H1 (cell line): ENCODE data around the gene HDDC3. TPM values are rescaled to one million over a fixed set of nuclear protein-coding genes. Genes with fewer than 3 reads are reported as not detected.

ENCODE experiments used
- CTCF ChIA-PET: fragments of 300-600 bp; sonication (Branson Sonifier 250); formaldehyde crosslinking; loops from one replicate; lab custom pipeline; 2021; ENCODE audit not compliant: partially characterized antibody; lab: Charles Lee
- POLR2A ChIA-PET: fragments of 300-600 bp; sonication (Branson Sonifier 250); formaldehyde crosslinking; loops from one replicate; lab custom pipeline; 2021; ENCODE audit warnings: inconsistent platforms; ENCODE audit not compliant: partially characterized antibody; lab: Charles Lee
- DNase-seq, 2 experiments: peaks; one replicate each; pipeline versions ENCODE4 v3.0.0 to v3.0.0-alpha.2; 2010 to 2022; ENCODE audit warnings: low spot score in 2 of 2, low read depth in 1 of 2, mixed read lengths in 1 of 2
- FAIRE-seq: peaks from 2 replicates; lab custom pipeline; 2011; peaks lifted over from hg19 to GRCh38; lab: Jason Lieb, UNC
- H2AFZ ChIP-seq: 2 replicates; pipeline ENCODE4 v1.8.1; 2012; ENCODE audit warnings: low read length, inconsistent platforms
- H2AK5ac ChIP-seq: 2 replicates; pipeline ENCODE4 v1.6.1; 2013; ENCODE audit warnings: low read depth, low read length
- H2BK120ac ChIP-seq: replicated peaks from 2 replicates; pipeline ENCODE3; 2013; ENCODE audit warnings: low read depth, low read length, inconsistent platforms
- H2BK12ac ChIP-seq: 2 replicates; pipeline ENCODE4 v1.6.1; 2013; ENCODE audit warnings: low read depth, low read length
- H2BK15ac ChIP-seq: 2 replicates; pipeline ENCODE4 v1.6.1; 2013; ENCODE audit warnings: low read length
- H2BK20ac ChIP-seq: 2 replicates; pipeline ENCODE4 v1.6.1; 2013; ENCODE audit warnings: low read length
- H2BK5ac ChIP-seq: 2 replicates; pipeline ENCODE4 v1.6.1; 2013; ENCODE audit warnings: low read depth, low read length
- H3K14ac ChIP-seq: 2 replicates; pipeline ENCODE4 v1.6.1; 2013; ENCODE audit warnings: inconsistent platforms; ENCODE audit not compliant: insufficient read length
- H3K18ac ChIP-seq: 2 replicates; pipeline ENCODE4 v1.6.1; 2013; ENCODE audit warnings: low read length; ENCODE audit errors: extremely low read depth
- H3K23ac ChIP-seq: 2 replicates; pipeline ENCODE4 v1.6.1; 2013; ENCODE audit warnings: inconsistent platforms; ENCODE audit not compliant: insufficient read length
- H3K23me2 ChIP-seq: 2 replicates; pipeline ENCODE4 v1.6.1; 2013; ENCODE audit warnings: low read depth, low read length
- H3K27ac ChIP-seq: 2 replicates; pipeline ENCODE4 v1.6.1; 2011; ENCODE audit warnings: low read depth, low read length, inconsistent platforms
- H3K27me3 ChIP-seq, 4 experiments: replicated peaks in 1 of 4; 1 replicate in 1 of 4; 2 replicates in 3 of 4; pipeline versions ENCODE4 v1.6.1 to v1.8.1; 2011 to 2013; ENCODE audit warnings: low read length in 3 of 4, mild to moderate bottlenecking in 3 of 4, inconsistent platforms in 2 of 4, mixed read lengths in 2 of 4, moderate library complexity in 1 of 4; ENCODE audit not compliant: control insufficient read depth in 3 of 4, insufficient read depth in 3 of 4; ENCODE audit errors: extremely low read depth in 1 of 4
- H3K36me3 ChIP-seq, 4 experiments: 2 replicates each; pipeline versions ENCODE4 v1.6.1 to v1.8.1; 2011 to 2013; ENCODE audit warnings: mild to moderate bottlenecking in 4 of 4, low read length in 3 of 4, moderate library complexity in 2 of 4, control low read depth in 1 of 4, inconsistent platforms in 1 of 4; ENCODE audit not compliant: insufficient read depth in 4 of 4, control insufficient read depth in 2 of 4
- H3K4ac ChIP-seq: replicated peaks from 2 replicates; pipeline ENCODE3; 2013; ENCODE audit warnings: low read length, low read depth, mixed read lengths, inconsistent platforms; ENCODE audit not compliant: insufficient read length
- H3K4me1 ChIP-seq, 4 experiments: replicated peaks in 1 of 4; 1 replicate in 1 of 4; 2 replicates in 3 of 4; pipeline versions ENCODE4 v1.6.1 to v1.8.1; 2011 to 2013; ENCODE audit warnings: low read length in 3 of 4, inconsistent platforms in 2 of 4, mixed read lengths in 1 of 4; ENCODE audit not compliant: insufficient read depth in 4 of 4, control insufficient read depth in 3 of 4
- H3K4me2 ChIP-seq, 2 experiments: 2 replicates each; pipeline versions ENCODE4 v1.6.1 to v1.8.1; 2011 to 2013; ENCODE audit warnings: low read depth in 2 of 2, low read length in 2 of 2, control low read depth in 1 of 2, inconsistent platforms in 1 of 2, mild to moderate bottlenecking in 1 of 2; ENCODE audit not compliant: insufficient read depth in 1 of 2
- H3K4me3 ChIP-seq, 4 experiments: fragments of 200-600, 300-600 bp in 1 of 4; sonication (generic), shearing (Covaris generic), sonication (Bioruptor Twin) in 1 of 4; 2 replicates each; pipeline versions ENCODE4 v1.5.1 to v1.8.1; 2011 to 2016; ENCODE audit warnings: low read length in 4 of 4, low read depth in 3 of 4, control low read depth in 2 of 4, inconsistent platforms in 2 of 4, mild to moderate bottlenecking in 2 of 4, mixed read lengths in 1 of 4, moderate library complexity in 1 of 4; ENCODE audit not compliant: insufficient read depth in 2 of 4; ENCODE audit errors: extremely low read depth in 1 of 4
- H3K56ac ChIP-seq: replicated peaks from 2 replicates; pipeline ENCODE3; 2013; ENCODE audit warnings: low read depth, mild to moderate bottlenecking, mixed read lengths, low read length, inconsistent platforms; ENCODE audit not compliant: insufficient read length
- H3K79me1 ChIP-seq: 2 replicates; pipeline ENCODE4 v1.6.1; 2013; ENCODE audit warnings: low read depth, low read length, control low read depth
- H3K79me2 ChIP-seq, 2 experiments: 2 replicates each; pipeline versions ENCODE4 v1.6.1 to v1.8.1; 2012 to 2013; ENCODE audit warnings: low read length in 2 of 2, mild to moderate bottlenecking in 2 of 2, inconsistent platforms in 1 of 2; ENCODE audit not compliant: insufficient read depth in 2 of 2, control insufficient read depth in 1 of 2
- H3K9ac ChIP-seq, 4 experiments: replicated peaks in 1 of 4; 1 replicate in 1 of 4; 2 replicates in 3 of 4; pipeline versions ENCODE4 v1.6.1 to v1.8.1; 2011 to 2013; ENCODE audit warnings: low read depth in 3 of 4, low read length in 3 of 4, control low read depth in 2 of 4, mild to moderate bottlenecking in 2 of 4, moderate library complexity in 2 of 4, inconsistent platforms in 1 of 4; ENCODE audit errors: extremely low read depth in 1 of 4
- H3K9me3 ChIP-seq, 2 experiments: 2 replicates each; pipeline versions ENCODE4 v1.6.1 to v1.8.1; 2012 to 2013; ENCODE audit warnings: mild to moderate bottlenecking in 2 of 2, moderate library complexity in 2 of 2, control low read depth in 1 of 2, inconsistent platforms in 1 of 2, low read depth in 1 of 2, low read length in 1 of 2, mixed read lengths in 1 of 2; ENCODE audit not compliant: insufficient read depth in 2 of 2
- H4K20me1 ChIP-seq, 2 experiments: replicated peaks in 1 of 2; 2 replicates each; pipeline versions ENCODE3 to v1.8.1; 2011 to 2013; ENCODE audit warnings: inconsistent platforms in 2 of 2, low read length in 2 of 2, mild to moderate bottlenecking in 1 of 2; ENCODE audit not compliant: insufficient read depth in 2 of 2, control insufficient read depth in 1 of 2
- H4K5ac ChIP-seq: 2 replicates; pipeline ENCODE4 v1.6.1; 2013; ENCODE audit warnings: low read length, low read depth, mixed read lengths, inconsistent platforms; ENCODE audit not compliant: insufficient read length
- H4K8ac ChIP-seq: 2 replicates; pipeline ENCODE4 v1.8.0; 2013; ENCODE audit warnings: mild to moderate bottlenecking, moderate library complexity, low read length, inconsistent platforms; ENCODE audit not compliant: insufficient read depth; ENCODE audit errors: extremely low read depth
- H4K91ac ChIP-seq: replicated peaks from 2 replicates; pipeline ENCODE3; 2013; ENCODE audit warnings: low read length, mixed read lengths, inconsistent platforms; ENCODE audit not compliant: insufficient read length
- ATF2 ChIP-seq: IDR thresholded peaks from 2 replicates; pipeline ENCODE4 v1.6.1; 2012; ENCODE audit warnings: low read length, inconsistent platforms
- HDAC2 ChIP-seq, 2 experiments: fragments of 300-600 bp in 1 of 2; sonication (generic) in 1 of 2; IDR thresholded peaks; 2 replicates each; pipeline ENCODE4 v1.6.1; 2011 to 2012; ENCODE audit warnings: low read depth in 2 of 2, low read length in 2 of 2, mild to moderate bottlenecking in 2 of 2, moderate library complexity in 2 of 2, borderline replicate concordance in 1 of 2, inconsistent platforms in 1 of 2
- JUND ChIP-seq: IDR thresholded peaks from 2 replicates; pipeline ENCODE4 v1.6.1; 2011; ENCODE audit warnings: mild to moderate bottlenecking, improper control_type of control experiment, low read length
- TBP ChIP-seq: IDR thresholded peaks from 2 replicates; pipeline ENCODE4 v1.6.1; 2011; ENCODE audit warnings: low read depth, low read length, improper control_type of control experiment
- WGBS, 2 experiments: shearing (Covaris generic) in 1 of 2; methylation state at CpG; one replicate each; pipeline versions ENCODE4 v1.1.6 to v1.1.7; 2013 to 2015; ENCODE audit warnings: low lambda C conversion rate in 2 of 2, mixed read lengths in 2 of 2, inconsistent platforms in 1 of 2, low coverage in 1 of 2, missing lambda C conversion rate in 1 of 2; ENCODE audit not compliant: insufficient replicate concordance in 2 of 2, insufficient coverage in 1 of 2, insufficient read length in 1 of 2; ENCODE audit errors: extremely low coverage in 1 of 2, missing lambda C conversion rate in 1 of 2; 5-methylcytosine and 5-hydroxymethylcytosine counted together
- polyA plus RNA-seq, 7 experiments: library from polyadenylated mRNA; depleted of rRNA in 3 of 7; stranded (reverse) in 5 of 7; unstranded in 2 of 7; fragments of >200 nt in 5 of 7; fragments of 200-250 nt in 2 of 7; gene quantifications; 1 replicate in 5 of 7; 2 replicates in 1 of 7; 4 replicates in 1 of 7; pipeline versions ENCODE4 v1.2.1 to v1.2.3, GENCODE V29; 2011 to 2013; ENCODE audit warnings: missing spikeins in 2 of 7, mixed read lengths in 2 of 7
- total RNA-seq: library from RNA; stranded (reverse); fragmentation: NEBNext Ultra II Directional; extraction: Animal tissue kit (Norgen Biotek cat#: 25700); gene quantifications from 2 replicates; pipeline ENCODE4 v1.2.1, GENCODE V29; 2021
- TF ChIP-seq, protein P1 (sequence below): IDR thresholded peaks from 2 replicates; pipeline ENCODE4 v1.6.1; 2011; ENCODE audit warnings: low read length, improper control_type of control experiment

Gene HDDC3
- total and polyA plus RNA-seq, 2 of the 8 experiments (the other 6 are each of a cell fraction or from before 2014, with no cell fraction given) = 16.3 to 16.5 TPM

GRCh38 chr15:90957791-90958190 lies 25.4 kb upstream of the HDDC3 start:
- no peak overlapping the region for H2BK120ac ChIP-seq
- 83% methylated on average over 6 of the region's 6 CpGs; no CpG with 5 or more reads in 1 of the 2 experiments for WGBS, 2 experiments
- H2BK5ac ChIP-seq = no peak overlapping the region; the same call in 1 of the 2 replicates
- H4K5ac ChIP-seq = no peak overlapping the region
- H4K20me1 ChIP-seq = peaks cover 1 to 8% of the 10 kb centered on the region in 2 experiments
- H3K23me2 ChIP-seq = peaks cover 14% of the 10 kb centered on the region; the same call in 1 of the 2 replicates
- FAIRE-seq = no peak
- peak overlapping the region; percentile 48 to 72 (median 60) for H3K4me3 ChIP-seq
- peaks cover 0 to 29% (median 20%) of the 10 kb centered on the region in 4 experiments for H3K36me3 ChIP-seq
- no peak overlapping the region for H3K56ac ChIP-seq
- peaks cover 0 to 15% (median 8%) of the 10 kb centered on the region in 4 experiments; a peak in 6 of 7 replicates for H3K4me1 ChIP-seq
- 0 out of 2 replicates have a peak overlapping the region, but pooled peaks have one; percentile 81 for H2BK15ac ChIP-seq
- H2AK5ac ChIP-seq = peak overlapping the region; percentile 59; the same call in 1 of the 2 replicates
- H3K4me2 ChIP-seq = peak overlapping the region; percentile 82 to 98
- H3K79me2 ChIP-seq = no peaks in the 10 kb centered on the region
- POLR2A ChIA-PET = interaction anchor here (0.7 to 2.8 kb wide), 13 partner anchors 8 to 691 kb away, joined by 3 to 20 read pairs (median 5); partner anchors contain the start of genes HDDC3 and PRC1
- TF ChIP-seq JUND (no peak), ATF2 (no peak), HDAC2 (IDR thresholded peaks at IDR 0.05; ENCODE audit: borderline replicate concordance in 1 of 2, low read depth in 2 of 2, low read length in 2 of 2) (0 out of 4 replicates have a peak, but pooled peaks of 1 of the 2 experiments have one; percentile 1), TBP (no peak)
- TF ChIP-seq, protein P1, sequence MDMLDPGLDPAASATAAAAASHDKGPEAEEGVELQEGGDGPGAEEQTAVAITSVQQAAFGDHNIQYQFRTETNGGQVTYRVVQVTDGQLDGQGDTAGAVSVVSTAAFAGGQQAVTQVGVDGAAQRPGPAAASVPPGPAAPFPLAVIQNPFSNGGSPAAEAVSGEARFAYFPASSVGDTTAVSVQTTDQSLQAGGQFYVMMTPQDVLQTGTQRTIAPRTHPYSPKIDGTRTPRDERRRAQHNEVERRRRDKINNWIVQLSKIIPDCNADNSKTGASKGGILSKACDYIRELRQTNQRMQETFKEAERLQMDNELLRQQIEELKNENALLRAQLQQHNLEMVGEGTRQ = no peak
- TF ChIP-seq, all 59 proteins: peak for 1
- Histone ChIP-seq H3K4ac (peak overlapping the region; percentile 71), H3K23ac (no peak overlapping the region), H3K27ac (no peak overlapping the region), H3K14ac (no peak overlapping the region), H3K18ac (no peak overlapping the region), H3K9ac (peak overlapping the region in 2 of 4 experiments; percentile 16 to 79; a peak in 5 of 7 replicates), H3K27me3 (no peaks in the 10 kb centered on the region), H2BK20ac (no peak overlapping the region), H3K79me1 (peaks cover 3% of the 10 kb centered on the region; the same call in 1 of the 2 replicates), H2BK12ac (peak overlapping the region; percentile 50; the same call in 1 of the 2 replicates), H2AFZ (no peak overlapping the region), H3K9me3 (no peaks in the 10 kb centered on the region), H4K91ac (peak overlapping the region; percentile 76), H4K8ac (peak overlapping the region; percentile 75)
- CTCF ChIA-PET = interaction anchor here (0.7 to 19.2 kb wide), 25 partner anchors 11 to 315 kb away, joined by 3 to 306 read pairs (median 5); partner anchors contain the start of genes HDDC3, MAN2A2 and UNC45A
- DNase-seq = no peak
